Peyer's patch (tissue), 4 donors: Measurements from ENCODE around the gene MRPS31. TPM values are rescaled to one million over a fixed set of nuclear protein-coding genes. Genes with fewer than 3 reads are reported as not detected.
A peak's percentile ranks its signal among the peaks of the same experiment; 100 is the strongest.

Experiments used
- DNase-seq, 3 donors: peaks; one replicate each; pipeline ENCODE4 v3.0.0-alpha.2; 2017 to 2019
- H3K27ac ChIP-seq, 4 donors: fragments of 200-600 bp; sonication (generic); one replicate each; pipeline ENCODE4 v1.5.1; 2016 to 2019
- H3K27me3 ChIP-seq, 2 donors: fragments of 200-600 bp; sonication (generic); one replicate each; pipeline ENCODE4 v1.5.1; 2019
- H3K36me3 ChIP-seq, 3 donors: fragments of 200-600 bp; sonication (generic); one replicate each; pipeline ENCODE4 v1.5.1; 2016 to 2019
- H3K4me1 ChIP-seq, 4 donors: fragments of 200-600 bp; sonication (generic); one replicate each; pipeline ENCODE4 v1.5.1; 2016 to 2019
- H3K4me3 ChIP-seq, 4 donors: fragments of 200-600 bp; sonication (generic); 1 replicate in 3 of 4; 2 replicates in 1 of 4; pipeline ENCODE4 v1.5.1; 2016 to 2019; ENCODE audit warnings: mild to moderate bottlenecking in 1 of 4
- H3K9me3 ChIP-seq, 4 donors: fragments of 200-600 bp; sonication (generic); one replicate each; pipeline ENCODE4 v1.5.1; 2016 to 2019; ENCODE audit warnings: mild to moderate bottlenecking in 1 of 4
- POLR2A ChIP-seq, 2 donors: fragments of 450-650 bp; IDR thresholded peaks; one replicate each; pipeline ENCODE4 v1.5.1; 2017; ENCODE audit warnings: antibody characterized with exemption in 2 of 2, mild to moderate bottlenecking in 2 of 2, moderate library complexity in 2 of 2
- total RNA-seq, 4 donors: library from RNA; depleted of rRNA; stranded (reverse); fragments of >200 nt; gene quantifications; one replicate each; pipeline ENCODE4 v1.1.0, GENCODE V29; 2016
- TF ChIP-seq, protein P1 (sequence below), 6 experiments: fragments of 450-650 bp in 4 of 6; fragments of 200-600 bp in 2 of 6; sonication (generic) in 1 of 6; IDR thresholded peaks; one replicate each; pipeline ENCODE4 v1.5.1; 2017 to 2019; ENCODE audit warnings: antibody characterized with exemption in 6 of 6, mild to moderate bottlenecking in 3 of 6, moderate library complexity in 1 of 6

Gene MRPS31
- total RNA-seq, 4 donors from 2014 or later: 12.4 to 26.8 (median 18.9) TPM

DNA sequence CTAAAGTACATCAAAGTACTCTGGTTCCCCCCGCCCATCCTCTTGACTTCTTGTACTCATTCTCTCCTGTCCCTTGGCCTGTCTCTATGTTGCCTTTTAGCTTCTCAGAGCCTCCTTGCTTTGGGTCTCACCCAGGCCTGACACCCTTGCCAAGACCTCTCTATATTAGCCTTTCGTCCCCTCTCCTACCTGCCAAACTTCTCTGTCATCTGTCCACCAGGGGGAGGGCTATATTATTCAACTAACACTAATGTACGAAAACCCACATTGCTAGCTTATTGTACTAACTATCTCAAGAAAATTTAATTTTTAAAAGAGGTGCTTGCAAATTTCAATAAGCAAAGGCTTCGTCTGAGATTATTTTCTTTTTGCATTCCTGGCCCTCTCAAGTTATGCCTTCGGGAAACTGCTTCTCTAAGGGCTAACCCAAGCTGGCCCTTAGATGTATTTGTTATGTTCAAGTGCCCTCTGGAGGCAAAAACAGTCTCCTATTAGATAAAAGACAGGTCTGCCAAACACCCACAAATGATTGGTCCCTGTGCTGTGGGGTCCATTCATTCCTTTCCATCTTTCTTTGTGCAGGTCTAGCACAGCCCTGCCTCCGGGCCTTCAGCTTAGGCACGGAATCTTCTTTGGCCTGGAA, 6.3 kb upstream of the MRPS31 start:
- no peaks in the 10 kb centered on the region for H3K9me3 ChIP-seq
- peaks cover 0 to 7% (median 0%) of the 10 kb centered on the region in 4 donors for H3K4me1 ChIP-seq
- DNase-seq: peak in 2 of 3 donors; percentile 65 to 76
- peak overlapping the region; percentile 24 to 72 (median 66) for H3K27ac ChIP-seq
- no peaks in the 10 kb centered on the region for H3K27me3 ChIP-seq
- no peaks in the 10 kb centered on the region for H3K36me3 ChIP-seq
- TF ChIP-seq POLR2A (IDR thresholded peaks at IDR 0.05): no peak
- TF ChIP-seq, protein P1, sequence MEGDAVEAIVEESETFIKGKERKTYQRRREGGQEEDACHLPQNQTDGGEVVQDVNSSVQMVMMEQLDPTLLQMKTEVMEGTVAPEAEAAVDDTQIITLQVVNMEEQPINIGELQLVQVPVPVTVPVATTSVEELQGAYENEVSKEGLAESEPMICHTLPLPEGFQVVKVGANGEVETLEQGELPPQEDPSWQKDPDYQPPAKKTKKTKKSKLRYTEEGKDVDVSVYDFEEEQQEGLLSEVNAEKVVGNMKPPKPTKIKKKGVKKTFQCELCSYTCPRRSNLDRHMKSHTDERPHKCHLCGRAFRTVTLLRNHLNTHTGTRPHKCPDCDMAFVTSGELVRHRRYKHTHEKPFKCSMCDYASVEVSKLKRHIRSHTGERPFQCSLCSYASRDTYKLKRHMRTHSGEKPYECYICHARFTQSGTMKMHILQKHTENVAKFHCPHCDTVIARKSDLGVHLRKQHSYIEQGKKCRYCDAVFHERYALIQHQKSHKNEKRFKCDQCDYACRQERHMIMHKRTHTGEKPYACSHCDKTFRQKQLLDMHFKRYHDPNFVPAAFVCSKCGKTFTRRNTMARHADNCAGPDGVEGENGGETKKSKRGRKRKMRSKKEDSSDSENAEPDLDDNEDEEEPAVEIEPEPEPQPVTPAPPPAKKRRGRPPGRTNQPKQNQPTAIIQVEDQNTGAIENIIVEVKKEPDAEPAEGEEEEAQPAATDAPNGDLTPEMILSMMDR (IDR thresholded peaks at IDR 0.05): peak in 5 of 6 experiments; percentile 66 to 80 (median 77)
- H3K4me3 ChIP-seq: peak overlapping the region in 3 of 4 donors; percentile 0 to 34 (median 3)

DNA sequence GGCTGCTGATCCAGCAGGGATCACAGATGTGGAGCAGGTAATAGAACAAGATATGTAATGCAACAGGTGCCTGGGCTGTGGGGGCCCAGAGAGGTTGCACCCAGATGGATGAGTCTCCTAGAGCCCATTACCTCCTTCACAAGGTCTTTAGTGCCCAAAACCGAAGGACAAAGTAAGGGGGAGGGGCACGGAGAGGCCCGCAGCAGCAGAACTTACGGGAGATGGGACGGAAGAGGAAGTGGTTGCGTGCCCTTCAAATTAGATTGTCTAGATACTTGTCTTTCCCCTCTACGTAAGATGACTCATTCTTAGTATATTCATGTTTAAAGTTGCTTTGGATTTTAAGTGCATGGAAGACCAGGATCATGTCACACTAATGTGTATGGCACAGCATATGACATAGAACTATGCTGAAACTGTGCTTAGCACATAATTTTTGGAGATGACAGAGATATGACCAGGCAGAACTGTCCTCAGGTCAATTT, 5.7 kb upstream of the MRPS31 start:
- TF ChIP-seq, protein P1 (IDR thresholded peaks at IDR 0.05): no peak
- no peak for TF ChIP-seq POLR2A (IDR thresholded peaks at IDR 0.05)
- no peaks in the 10 kb centered on the region for H3K9me3 ChIP-seq
- peak in 2 of 3 donors; percentile 76 to 85 for DNase-seq
- peaks cover 0 to 11% (median 0%) of the 10 kb centered on the region in 4 donors for H3K4me1 ChIP-seq
- no peaks in the 10 kb centered on the region for H3K27me3 ChIP-seq
- no peak overlapping the region for H3K4me3 ChIP-seq
- H3K36me3 ChIP-seq: no peaks in the 10 kb centered on the region
- H3K27ac ChIP-seq: peak overlapping the region; percentile 24 to 72 (median 66)

DNA sequence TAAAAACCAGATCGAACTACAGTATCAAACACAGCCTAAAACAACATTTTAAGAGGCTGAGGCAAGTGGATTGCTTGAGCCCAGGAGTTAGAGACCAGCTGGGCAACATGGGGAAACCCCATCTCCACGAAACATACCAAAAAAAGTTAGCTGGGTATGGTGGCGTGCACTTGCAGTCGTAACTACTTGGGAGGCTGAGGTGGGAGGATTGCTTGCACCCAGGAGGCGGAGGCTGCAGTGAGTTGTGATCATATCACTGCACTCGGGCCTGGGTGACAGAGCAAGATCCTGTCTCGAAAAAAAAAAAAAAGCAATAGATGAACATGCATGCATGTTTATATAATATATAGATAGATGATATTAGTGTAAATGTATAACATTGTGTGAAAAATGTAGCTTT, 5.2 kb upstream of the MRPS31 start:
- Histone ChIP-seq H3K4me3 (no peak overlapping the region), H3K27ac (peak overlapping the region; percentile 24 to 72 (median 66)), H3K27me3 (no peaks in the 10 kb centered on the region), H3K9me3 (no peaks in the 10 kb centered on the region), H3K4me1 (peaks cover 0 to 13% (median 0%) of the 10 kb centered on the region in 4 donors), H3K36me3 (no peaks in the 10 kb centered on the region)
- no peak for DNase-seq
- TF ChIP-seq, protein P1 (IDR thresholded peaks at IDR 0.05): no peak
- TF ChIP-seq POLR2A (IDR thresholded peaks at IDR 0.05): no peak

DNA sequence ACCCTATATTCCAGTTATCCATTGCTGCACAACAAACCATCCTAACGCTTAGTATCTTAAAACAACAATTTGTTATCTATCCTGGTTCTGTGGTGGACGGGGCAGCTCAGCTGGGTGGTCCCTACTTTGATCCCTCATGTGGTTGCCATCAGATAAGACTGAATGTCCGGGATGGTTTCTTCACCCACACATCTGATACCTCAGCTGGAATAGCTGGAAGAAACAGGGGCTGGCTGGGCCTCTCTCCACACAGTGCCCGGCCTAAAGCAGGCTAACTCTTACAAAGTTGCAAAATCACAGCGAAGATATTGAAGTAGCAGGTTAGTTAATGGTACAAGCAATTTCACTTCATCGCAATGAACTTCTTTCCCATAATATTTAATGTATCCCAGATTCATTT, 3.7 kb upstream of the MRPS31 start:
- Histone ChIP-seq H3K9me3 (no peaks in the 10 kb centered on the region), H3K4me3 (no peak overlapping the region), H3K27me3 (no peaks in the 10 kb centered on the region), H3K27ac (no peak overlapping the region), H3K4me1 (peaks cover 0 to 19% (median 1%) of the 10 kb centered on the region in 4 donors), H3K36me3 (no peaks in the 10 kb centered on the region)
- no peak for DNase-seq
- TF ChIP-seq, protein P1 (IDR thresholded peaks at IDR 0.05): no peak
- TF ChIP-seq POLR2A (IDR thresholded peaks at IDR 0.05): no peak

DNA sequence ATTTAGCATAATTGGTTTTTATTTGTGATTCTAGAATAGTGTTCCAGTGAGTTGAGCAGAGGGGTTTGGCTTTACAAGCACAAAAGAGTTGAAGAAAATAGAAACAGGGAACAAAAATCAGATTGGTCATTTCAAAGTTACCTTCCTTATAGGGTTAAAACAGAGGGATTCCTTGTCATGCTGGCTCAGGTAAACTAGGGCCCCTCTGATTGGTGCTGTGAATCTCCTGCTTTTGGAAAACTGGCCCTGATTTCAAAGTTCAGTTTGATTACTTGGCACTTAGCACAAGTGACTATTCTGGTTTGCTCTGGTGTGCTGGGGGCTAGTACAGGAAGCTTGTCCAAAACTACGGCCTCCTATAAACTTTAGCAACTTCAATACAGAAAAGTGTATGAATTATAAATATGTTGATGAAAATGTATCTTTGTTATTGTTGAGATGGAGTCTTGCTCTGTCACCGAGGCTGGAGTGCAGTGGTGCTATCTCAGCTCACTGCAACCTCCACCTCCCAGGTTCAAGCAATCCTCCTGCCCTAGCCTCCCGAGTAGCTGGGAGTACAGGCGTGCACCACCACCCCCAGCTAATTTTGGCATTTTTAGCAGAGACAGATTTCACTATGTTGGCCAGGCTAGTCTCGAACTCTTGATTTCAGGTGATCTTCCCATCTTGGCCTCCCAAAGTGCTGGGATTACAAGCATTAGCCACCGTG, 1.9 kb upstream of the MRPS31 start:
- no peaks in the 10 kb centered on the region for H3K36me3 ChIP-seq
- DNase-seq: no peak
- H3K9me3 ChIP-seq: no peaks in the 10 kb centered on the region
- H3K27ac ChIP-seq: no peak overlapping the region
- peaks cover 0 to 28% (median 2%) of the 10 kb centered on the region in 4 donors for H3K4me1 ChIP-seq
- TF ChIP-seq, protein P1 (IDR thresholded peaks at IDR 0.05): no peak
- TF ChIP-seq POLR2A (IDR thresholded peaks at IDR 0.05): no peak
- H3K4me3 ChIP-seq: no peak overlapping the region
- no peaks in the 10 kb centered on the region for H3K27me3 ChIP-seq
